ENCODE data around the gene TRPM3.
"Not testable (repeated sequence)": the region's sequence is repeated elsewhere in the genome, so short reads cannot be mapped to it uniquely, and the experiment has no call there.

TRPM3 gene

DNA sequence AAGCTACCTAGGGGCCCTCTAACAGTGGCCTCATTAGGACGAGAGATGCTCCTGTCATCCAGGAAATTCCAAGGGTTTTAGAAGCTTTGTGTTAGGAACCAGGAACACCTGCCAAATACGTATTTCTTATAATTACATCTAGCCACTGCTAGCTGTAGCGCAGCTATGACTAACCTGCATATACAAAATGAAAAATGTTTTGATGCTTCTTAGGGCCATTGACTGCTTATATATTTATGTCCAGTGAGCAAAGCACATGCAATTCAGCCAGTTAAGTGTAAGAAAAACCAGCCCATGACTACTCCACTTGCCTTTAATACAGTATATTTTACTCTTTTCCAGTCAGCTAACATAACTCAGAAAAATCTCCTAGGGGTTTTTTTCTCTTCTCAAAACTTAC is 143.3 kb downstream of the TRPM3 start:
- H3K4me3 ChIP-seq (ENCODE audit: low read depth, low read length) = no peak overlapping the region
- DNase-seq (ENCODE audit: low read depth) = no peak
- TF ChIP-seq, protein P1, sequence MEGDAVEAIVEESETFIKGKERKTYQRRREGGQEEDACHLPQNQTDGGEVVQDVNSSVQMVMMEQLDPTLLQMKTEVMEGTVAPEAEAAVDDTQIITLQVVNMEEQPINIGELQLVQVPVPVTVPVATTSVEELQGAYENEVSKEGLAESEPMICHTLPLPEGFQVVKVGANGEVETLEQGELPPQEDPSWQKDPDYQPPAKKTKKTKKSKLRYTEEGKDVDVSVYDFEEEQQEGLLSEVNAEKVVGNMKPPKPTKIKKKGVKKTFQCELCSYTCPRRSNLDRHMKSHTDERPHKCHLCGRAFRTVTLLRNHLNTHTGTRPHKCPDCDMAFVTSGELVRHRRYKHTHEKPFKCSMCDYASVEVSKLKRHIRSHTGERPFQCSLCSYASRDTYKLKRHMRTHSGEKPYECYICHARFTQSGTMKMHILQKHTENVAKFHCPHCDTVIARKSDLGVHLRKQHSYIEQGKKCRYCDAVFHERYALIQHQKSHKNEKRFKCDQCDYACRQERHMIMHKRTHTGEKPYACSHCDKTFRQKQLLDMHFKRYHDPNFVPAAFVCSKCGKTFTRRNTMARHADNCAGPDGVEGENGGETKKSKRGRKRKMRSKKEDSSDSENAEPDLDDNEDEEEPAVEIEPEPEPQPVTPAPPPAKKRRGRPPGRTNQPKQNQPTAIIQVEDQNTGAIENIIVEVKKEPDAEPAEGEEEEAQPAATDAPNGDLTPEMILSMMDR (IDR thresholded peaks at IDR 0.05; ENCODE audit: insufficient read depth, low read depth, low read length, missing control alignments) = no peak

DNA sequence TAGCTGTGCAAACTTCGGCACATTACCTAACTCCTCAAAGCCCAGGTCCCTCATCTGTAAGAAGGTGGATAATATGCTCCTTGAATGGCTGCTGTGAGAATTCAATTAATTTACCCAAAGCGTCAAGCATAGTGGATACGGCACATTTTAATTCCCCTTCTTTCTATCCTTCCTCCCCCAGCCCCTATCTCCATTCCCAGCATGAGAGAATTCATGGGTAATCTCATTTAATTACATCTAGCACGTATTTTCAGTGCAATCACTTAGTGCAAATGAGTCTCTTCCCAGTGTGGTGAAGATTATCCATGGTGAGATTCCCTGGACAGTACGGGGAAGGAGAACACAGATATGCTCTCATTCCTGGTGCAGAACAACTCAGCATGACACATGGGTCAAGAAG is 145.6 kb downstream of the TRPM3 start:
- no peak overlapping the region for H3K4me3 ChIP-seq (ENCODE audit: low read depth, low read length)
- no peak for DNase-seq (ENCODE audit: low read depth)
- TF ChIP-seq, protein P1 (IDR thresholded peaks at IDR 0.05; ENCODE audit: insufficient read depth, low read depth, low read length, missing control alignments) = no peak

DNA sequence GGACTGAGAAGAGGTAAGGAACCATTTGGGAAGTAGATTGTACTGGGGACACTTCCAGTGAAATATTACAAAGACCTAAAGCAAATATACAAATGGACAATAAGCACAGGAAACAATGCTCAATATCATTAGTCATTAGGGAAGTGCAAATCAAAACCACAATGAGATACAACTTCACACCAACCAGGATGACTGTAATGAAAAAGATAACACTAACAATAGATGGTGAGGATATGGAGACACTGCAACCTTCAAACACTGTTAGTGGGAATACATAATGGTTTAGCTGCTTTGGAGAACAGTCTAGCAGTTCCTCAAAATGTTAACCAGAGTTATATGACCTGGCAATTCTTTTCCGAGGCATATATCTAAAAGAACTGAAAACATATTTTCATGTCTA is 149.7 kb downstream of the TRPM3 start:
- H3K4me3 ChIP-seq (ENCODE audit: low read depth, low read length) = no peak overlapping the region
- TF ChIP-seq, protein P1 (IDR thresholded peaks at IDR 0.05; ENCODE audit: insufficient read depth, low read depth, low read length, missing control alignments) = no peak
- no peak for DNase-seq (ENCODE audit: low read depth)

DNA sequence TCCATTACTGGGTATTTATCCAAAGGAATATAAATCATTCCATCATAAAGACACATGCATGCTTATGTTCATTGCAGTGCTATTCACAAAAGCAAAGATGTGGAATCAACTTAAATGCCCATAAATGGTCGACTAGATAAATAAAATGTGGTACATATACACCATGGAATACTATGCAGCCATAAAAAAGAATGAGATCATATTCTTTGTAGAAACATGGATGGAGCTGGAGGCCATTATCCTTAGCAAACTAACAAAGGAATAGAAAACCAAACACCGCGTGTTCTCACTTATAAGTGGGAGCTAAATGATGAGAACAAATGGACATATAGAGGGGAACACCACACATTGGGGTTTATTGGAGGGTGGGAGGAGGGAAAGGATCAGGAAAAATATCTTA is 155.0 kb downstream of the TRPM3 start:
- H3K4me3 ChIP-seq (ENCODE audit: low read depth, low read length); DNase-seq (ENCODE audit: low read depth): not testable (repeated sequence)

DNA sequence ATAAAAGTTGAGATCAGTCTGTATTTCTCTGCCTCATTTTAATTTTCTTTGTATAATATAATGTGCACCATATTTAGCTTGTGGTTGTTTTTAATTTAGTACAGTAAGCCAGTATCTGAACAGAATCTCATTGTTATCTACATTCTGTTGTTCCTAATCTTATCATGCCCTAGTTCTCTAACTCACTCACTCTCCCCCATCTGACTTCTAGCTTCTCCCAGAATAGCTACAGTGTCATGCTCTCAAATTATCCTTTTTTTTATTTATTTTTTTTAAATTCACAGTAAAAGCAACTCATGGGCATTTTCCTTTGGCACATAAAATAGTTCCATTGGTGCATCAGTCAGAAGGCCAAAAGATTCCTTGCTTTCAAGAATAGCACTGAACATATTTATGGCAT is 156.6 kb downstream of the TRPM3 start:
- DNase-seq (ENCODE audit: low read depth) = no peak
- no peak overlapping the region for H3K4me3 ChIP-seq (ENCODE audit: low read depth, low read length)
- TF ChIP-seq, protein P1 (IDR thresholded peaks at IDR 0.05; ENCODE audit: insufficient read depth, low read depth, low read length, missing control alignments) = no peak

DNA sequence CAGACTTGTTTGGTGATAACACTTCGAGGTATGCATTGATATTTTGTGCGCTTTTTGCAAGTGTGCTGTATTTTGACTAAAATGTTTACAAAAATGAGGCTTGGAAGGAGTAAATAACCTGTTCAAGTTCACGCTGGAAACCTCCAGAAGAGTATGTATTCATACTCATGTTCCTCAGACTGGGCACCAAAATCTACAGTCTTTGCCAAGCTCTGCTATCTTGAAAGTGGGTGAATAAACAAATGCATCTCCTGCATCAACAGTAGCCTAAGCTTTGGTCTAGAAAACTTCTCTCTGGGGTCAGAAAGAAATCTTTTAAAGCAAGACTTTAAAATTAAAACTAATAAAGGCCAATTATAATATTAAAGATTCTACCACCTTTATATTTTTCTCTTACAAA is 157.9 kb downstream of the TRPM3 start:
- TF ChIP-seq, protein P1 (IDR thresholded peaks at IDR 0.05; ENCODE audit: insufficient read depth, low read depth, low read length, missing control alignments) = no peak
- no peak overlapping the region for H3K4me3 ChIP-seq (ENCODE audit: low read depth, low read length)
- no peak for DNase-seq (ENCODE audit: low read depth)

DNA sequence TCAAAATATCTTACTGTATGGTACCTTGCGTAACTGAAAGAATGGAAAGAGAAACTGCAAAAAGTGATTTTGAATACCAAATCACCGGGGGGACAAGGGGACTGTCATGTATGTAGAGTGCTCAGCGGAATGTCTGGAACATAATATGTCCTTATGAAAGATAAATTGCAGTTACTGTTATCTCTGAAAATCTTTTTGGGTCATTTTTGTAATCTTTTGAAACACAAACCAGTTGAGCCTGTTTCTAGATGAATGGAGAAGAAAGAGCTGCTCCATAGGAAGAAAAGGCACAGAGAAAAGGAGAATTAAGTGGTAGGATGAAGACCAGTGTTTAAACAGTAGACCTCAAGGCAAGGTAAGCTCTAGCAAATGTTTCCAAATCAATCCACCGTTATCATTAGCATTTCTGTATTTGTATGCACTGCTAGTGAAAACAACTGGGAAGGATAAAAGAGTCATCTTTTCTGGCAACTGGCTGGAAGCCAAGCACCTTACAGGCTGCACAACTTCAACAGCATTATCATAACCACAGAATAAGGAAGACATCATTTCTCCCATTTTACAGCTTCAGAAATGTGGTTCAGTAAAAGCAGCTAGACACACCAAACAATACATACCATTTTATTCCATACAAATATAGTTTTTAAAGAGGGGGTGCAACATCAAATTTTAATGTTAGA is 158.5 kb downstream of the TRPM3 start:
- TF ChIP-seq, protein P1 (IDR thresholded peaks at IDR 0.05; ENCODE audit: insufficient read depth, low read depth, low read length, missing control alignments) = no peak
- no peak for DNase-seq (ENCODE audit: low read depth)
- no peak overlapping the region for H3K4me3 ChIP-seq (ENCODE audit: low read depth, low read length)
